Measurements from ENCODE around the gene GHDC.

The GHDC gene

GRCh38 chr17:42183741-42184711 is 10.3 kb downstream of the GHDC start:
- in situ Hi-C loops (cut with MboI; ENCODE audit: low sequenced_read_pairs): no loop called here

DNA sequence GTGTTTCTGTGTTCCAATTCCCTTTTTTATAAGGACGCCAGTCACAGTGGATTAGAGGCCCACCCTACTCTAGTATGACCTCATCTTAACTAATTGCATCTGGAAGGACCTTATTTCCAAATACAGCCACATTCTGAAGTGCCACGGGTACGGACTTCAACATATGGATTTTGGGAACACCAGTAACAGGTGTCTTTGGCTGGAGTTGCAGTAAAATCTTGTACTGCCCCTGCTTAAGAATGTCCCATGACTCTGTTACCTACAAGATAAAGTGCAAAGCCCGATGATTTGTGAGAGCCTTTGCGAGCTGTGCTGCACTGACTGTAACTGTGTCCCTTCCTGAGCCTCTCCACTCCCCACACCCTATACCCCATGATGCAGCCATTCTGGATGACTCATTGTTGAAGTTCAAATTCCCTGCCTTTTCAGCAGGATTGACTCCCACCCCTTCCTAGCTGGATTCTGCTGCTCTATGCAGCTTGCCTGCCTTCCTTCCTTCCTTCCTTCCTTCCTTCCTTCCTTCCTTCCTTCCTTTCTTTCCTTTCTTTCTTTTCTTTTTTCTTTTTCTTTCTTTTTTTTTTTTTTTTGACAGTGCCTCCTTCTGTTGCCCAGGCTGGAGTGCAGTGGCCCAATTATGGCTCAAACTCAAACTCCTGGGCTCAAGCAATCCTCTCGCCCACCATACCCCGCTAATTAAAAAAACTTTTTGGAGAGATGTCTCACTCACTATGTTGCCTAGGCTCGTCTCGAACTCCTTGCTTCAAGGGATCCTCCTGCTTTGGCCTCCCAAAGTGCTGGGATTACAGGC is 11.2 kb downstream of the GHDC start:
- in situ Hi-C loops (cut with MboI; ENCODE audit: low sequenced_read_pairs): no loop called here

GRCh38 chr17:42181851-42182207 is 12.5 kb downstream of the GHDC start:
- in situ Hi-C loops (cut with MboI; ENCODE audit: low sequenced_read_pairs): no loop called here

- in situ Hi-C loops (cut with MboI; ENCODE audit: low sequenced_read_pairs): no loop called here
Observed at GRCh38 chr17:42180922-42181850, 13.1 kb downstream of the GHDC start, which contains the start of gene KCNH4. Gene KCNH4, minus strand, starts transcription at chr17:42181142. Its CDS starts 197 bp downstream, at chr17:42180945.

- in situ Hi-C loops (cut with MboI; ENCODE audit: low sequenced_read_pairs): no loop called here
Observed at GRCh38 chr17:42180411-42180921, 13.8 kb downstream of the GHDC start.

GRCh38 chr17:42179911-42180410 is 14.3 kb downstream of the GHDC start:
- in situ Hi-C loops (cut with MboI; ENCODE audit: low sequenced_read_pairs): no loop called here

DNA sequence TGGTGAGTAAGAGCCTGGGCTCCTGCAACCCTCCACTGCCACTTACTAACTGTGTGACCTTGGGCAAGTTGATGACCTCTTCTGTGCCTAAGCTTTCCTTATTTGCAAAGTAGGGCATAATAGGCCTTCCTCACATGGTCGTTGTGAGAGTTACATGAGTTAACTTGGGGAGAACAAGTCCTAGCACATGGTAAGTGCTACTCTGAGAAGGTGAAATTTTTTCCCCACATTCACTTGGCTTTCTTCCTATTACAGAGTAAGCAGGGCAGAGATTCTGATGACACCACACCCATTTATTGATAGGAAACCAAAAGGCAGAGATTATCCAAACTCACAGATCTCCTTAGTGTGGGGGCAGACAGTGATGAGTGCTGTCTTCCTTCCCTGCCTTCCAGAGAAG is 15.0 kb downstream of the GHDC start:
- in situ Hi-C loops (cut with MboI; ENCODE audit: low sequenced_read_pairs): no loop called here

DNA sequence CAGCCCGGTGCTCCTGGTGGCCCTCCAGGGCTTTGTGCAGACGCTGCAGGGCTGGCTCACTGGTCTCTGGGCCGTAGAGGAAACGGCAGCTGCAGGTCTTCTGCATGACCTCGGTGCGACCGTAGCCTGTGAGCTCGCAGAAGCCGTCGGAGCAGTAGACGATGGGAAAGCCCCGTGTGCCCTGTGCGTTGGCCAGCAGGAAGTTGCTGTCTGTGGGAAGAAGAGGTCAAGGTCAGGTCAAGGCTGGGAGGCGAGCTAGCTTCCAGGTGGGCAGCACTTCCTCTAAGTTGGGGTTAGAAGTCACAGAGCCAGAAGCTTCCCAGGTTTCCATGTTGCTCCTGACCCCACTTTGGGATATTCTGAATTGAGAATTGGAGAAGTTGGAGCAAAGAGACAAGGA is 15.5 kb downstream of the GHDC start:
- in situ Hi-C loops (cut with MboI; ENCODE audit: low sequenced_read_pairs): no loop called here

- in situ Hi-C loops (cut with MboI; ENCODE audit: low sequenced_read_pairs): no loop called here
Observed at GRCh38 chr17:42177684-42178083, 16.6 kb downstream of the GHDC start.

GRCh38 chr17:42174126-42174783 is 20.0 kb downstream of the GHDC start:
- in situ Hi-C loops (cut with MboI; ENCODE audit: low sequenced_read_pairs): no loop called here

- in situ Hi-C loops (cut with MboI; ENCODE audit: low sequenced_read_pairs): no loop called here
Observed at GRCh38 chr17:42171831-42172230, 22.5 kb downstream of the GHDC start.

- in situ Hi-C loops (cut with MboI; ENCODE audit: low sequenced_read_pairs): no loop called here
Observed at GRCh38 chr17:42169351-42169750, 24.9 kb downstream of the GHDC start.

DNA sequence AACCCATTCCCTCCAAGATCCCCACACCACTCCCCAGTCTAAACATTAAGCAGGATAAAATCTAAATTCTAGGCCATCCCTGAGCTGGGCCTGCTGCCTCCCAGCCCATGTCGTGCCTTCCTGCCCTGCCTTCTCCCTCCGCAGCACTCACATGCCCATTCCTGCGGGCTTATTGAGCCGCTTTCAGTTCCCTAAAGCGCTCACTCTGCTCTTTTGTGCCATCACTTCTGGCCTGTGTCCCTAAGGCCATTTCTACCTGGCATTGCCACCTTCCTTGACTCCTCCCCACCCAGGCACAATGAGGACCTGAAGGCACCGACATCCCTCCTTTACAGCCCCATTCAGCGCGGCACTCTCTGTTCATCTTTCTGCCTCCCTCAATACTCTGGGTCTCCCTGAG is 26.5 kb downstream of the GHDC start:
- in situ Hi-C loops (cut with MboI; ENCODE audit: low sequenced_read_pairs): no loop called here

- in situ Hi-C loops (cut with MboI; ENCODE audit: low sequenced_read_pairs): no loop called here
Observed at GRCh38 chr17:42166196-42166763, 28.0 kb downstream of the GHDC start.

DNA sequence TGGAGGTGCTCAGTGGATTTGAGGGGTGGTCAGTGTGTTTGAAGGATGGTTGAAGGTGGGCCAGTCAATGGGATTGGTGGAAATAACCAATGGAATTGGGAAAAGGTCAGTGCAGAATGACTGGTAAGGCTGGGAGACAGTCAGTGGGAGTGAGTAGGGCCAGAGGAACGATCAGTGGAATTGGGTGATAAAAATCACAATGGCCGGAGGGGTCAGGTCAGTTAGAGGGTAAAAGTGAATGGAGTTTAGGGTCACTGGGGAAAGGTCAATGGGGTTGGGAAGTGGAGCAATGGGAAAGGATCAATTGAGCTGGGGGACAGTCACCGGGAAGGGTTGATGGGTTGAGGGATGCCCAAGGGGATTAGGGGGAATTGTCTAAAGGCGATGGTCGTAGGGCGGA is 28.5 kb downstream of the GHDC start:
- in situ Hi-C loops (cut with MboI; ENCODE audit: low sequenced_read_pairs): no loop called here

DNA sequence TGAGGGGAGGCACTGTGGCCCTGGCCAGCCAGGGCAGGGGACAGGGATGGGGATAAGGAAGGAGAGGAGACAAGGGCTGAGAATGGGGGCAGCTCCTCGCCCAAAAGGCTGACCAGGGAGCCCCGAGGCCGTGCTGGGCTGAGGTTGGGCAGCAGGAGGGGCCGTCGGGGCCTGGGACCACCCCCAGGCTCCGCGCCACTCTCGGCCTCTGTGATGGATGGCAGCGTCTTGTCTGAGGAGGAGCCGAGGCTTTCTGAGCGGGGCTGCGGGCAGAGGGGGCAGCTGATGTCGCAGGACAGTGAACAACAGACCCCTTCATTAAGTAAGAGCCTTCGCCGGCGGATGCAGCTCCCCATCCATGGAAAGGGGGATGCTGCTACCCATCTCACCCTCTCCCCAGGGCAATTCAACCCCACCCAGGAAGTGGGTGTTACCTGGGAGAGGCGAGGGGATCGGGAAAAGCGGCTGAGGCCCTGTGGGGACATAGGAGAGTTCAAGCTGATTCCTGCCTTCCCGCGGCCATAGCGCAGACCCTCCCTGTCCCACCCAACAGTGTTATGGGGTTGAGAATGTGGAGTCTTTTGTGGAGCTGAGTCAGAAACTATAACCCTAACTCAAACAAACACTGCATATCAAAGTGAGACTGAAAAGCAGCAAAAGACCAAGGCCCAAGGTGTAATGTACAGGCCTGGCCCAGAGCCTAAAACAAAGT is 30.4 kb downstream of the GHDC start:
- in situ Hi-C loops (cut with MboI; ENCODE audit: low sequenced_read_pairs): no loop called here

- in situ Hi-C loops (cut with MboI; ENCODE audit: low sequenced_read_pairs): no loop called here
Observed at GRCh38 chr17:42163113-42163512, 31.2 kb downstream of the GHDC start.

DNA sequence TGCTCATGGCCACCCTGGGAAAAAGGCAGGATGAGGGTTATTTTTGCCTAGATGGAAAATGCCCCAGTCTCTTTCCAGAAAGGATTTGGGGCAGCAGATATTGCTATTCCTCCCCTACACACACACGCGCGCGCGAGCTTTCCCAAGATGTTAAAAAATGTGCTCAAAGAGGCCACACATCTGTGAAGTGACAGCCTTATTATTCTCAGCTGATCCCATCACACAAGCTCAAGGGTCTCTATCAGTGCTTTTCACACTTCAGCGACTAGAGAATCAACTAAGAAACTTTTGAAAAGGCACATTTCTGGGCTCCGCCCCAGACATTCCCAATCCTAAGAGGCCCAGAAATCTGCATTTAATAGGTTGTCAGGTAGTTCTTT is 33.8 kb downstream of the GHDC start:
- in situ Hi-C loops (cut with MboI; ENCODE audit: low sequenced_read_pairs): no loop called here
